ENCODE measurements around the gene GATA5.

Gene GATA5

GRCh38 chr20:62470459-62470858 is 5.3 kb downstream of the GATA5 start:
- DNase-seq: no peak

- no peak for DNase-seq
These were observed 5.8 kb downstream of the GATA5 start for GRCh38 chr20:62470001-62470400.

- no peak for DNase-seq
These were observed 6.4 kb downstream of the GATA5 start for GRCh38 chr20:62469352-62469751.

- no peak for DNase-seq
These were observed 8.8 kb downstream of the GATA5 start for GRCh38 chr20:62466806-62467537.

GRCh38 chr20:62466072-62466760 is 9.6 kb downstream of the GATA5 start:
- DNase-seq: no peak

GRCh38 chr20:62464990-62465389 is 10.8 kb downstream of the GATA5 start:
- no peak for DNase-seq

GRCh38 chr20:62464425-62464770 is 11.4 kb downstream of the GATA5 start:
- no peak for DNase-seq

GRCh38 chr20:62463651-62464424 is 12.0 kb downstream of the GATA5 start:
- no peak for DNase-seq

- DNase-seq: no peak
These were observed 12.7 kb downstream of the GATA5 start for GRCh38 chr20:62462976-62463592.

GRCh38 chr20:62461834-62462233 is 14.0 kb downstream of the GATA5 start:
- no peak for DNase-seq

GRCh38 chr20:62461157-62461556 is 14.6 kb downstream of the GATA5 start:
- no peak for DNase-seq

- no peak for DNase-seq
These were observed 15.1 kb downstream of the GATA5 start for GRCh38 chr20:62460678-62461077.

- DNase-seq: no peak
These were observed 16.3 kb downstream of the GATA5 start for GRCh38 chr20:62459488-62459887.

GRCh38 chr20:62458275-62459251 is 17.2 kb downstream of the GATA5 start:
- no peak for DNase-seq

GRCh38 chr20:62457831-62458230 is 18.0 kb downstream of the GATA5 start:
- DNase-seq: no peak

GRCh38 chr20:62457098-62457497 is 18.7 kb downstream of the GATA5 start:
- DNase-seq: no peak

GRCh38 chr20:62455929-62456328 is 19.9 kb downstream of the GATA5 start:
- DNase-seq: no peak

GRCh38 chr20:62454904-62455636 is 20.7 kb downstream of the GATA5 start:
- DNase-seq: no peak

- DNase-seq: no peak
These were observed 22.5 kb downstream of the GATA5 start for GRCh38 chr20:62453186-62453808.

GRCh38 chr20:62452475-62453095 is 23.2 kb downstream of the GATA5 start:
- no peak for DNase-seq

- DNase-seq: no peak
These were observed 23.8 kb downstream of the GATA5 start for GRCh38 chr20:62451970-62452369.

Data from activated CD4-positive, alpha-beta T cell treated with anti-CD3 and anti-CD28 coated beads for 4 hours (primary cell).